Smooth muscle cell (in vitro differentiated cells): ENCODE results near the gene CEP104. TPM values are rescaled to one million over a fixed set of nuclear protein-coding genes. Genes with fewer than 3 reads are reported as not detected.

Source experiments
- DNase-seq: peaks from one replicate; lab custom pipeline; 2025; ENCODE audit not compliant: unreplicated experiment; lab: John Stamatoyannopoulos, UW
- H2AFZ ChIP-seq: fragments of 200-600 bp; sonication (generic); 2 replicates; pipeline ENCODE4 v1.6.0; 2016; ENCODE audit warnings: antibody characterized with exemption, low read depth, mild to moderate bottlenecking
- H3F3A ChIP-seq: fragments of 200-600 bp; sonication (generic); 2 replicates; pipeline ENCODE4 v1.6.0; 2017; ENCODE audit warnings: antibody characterized with exemption, low read depth
- H3K27ac ChIP-seq: fragments of 200-600 bp; sonication (generic); 2 replicates; pipeline ENCODE4 v1.5.1; 2016; ENCODE audit warnings: low read depth, mild to moderate bottlenecking
- H3K27me3 ChIP-seq: fragments of 200-600 bp; sonication (generic); 2 replicates; pipeline ENCODE4 v1.6.1; 2016; ENCODE audit warnings: low read depth, mild to moderate bottlenecking
- H3K36me3 ChIP-seq: fragments of 200-600 bp; sonication (generic); 2 replicates; pipeline ENCODE4 v1.5.1; 2016; ENCODE audit warnings: low read depth
- H3K4me1 ChIP-seq: fragments of 200-600 bp; sonication (generic); 2 replicates; pipeline ENCODE4 v1.5.1; 2016; ENCODE audit warnings: low read depth
- H3K4me2 ChIP-seq: fragments of 200-600 bp; sonication (generic); 2 replicates; pipeline ENCODE4 v1.6.0; 2016; ENCODE audit warnings: mild to moderate bottlenecking
- H3K4me3 ChIP-seq: fragments of 200-600 bp; sonication (generic); 2 replicates; pipeline ENCODE4 v1.5.1; 2016; ENCODE audit warnings: mild to moderate bottlenecking
- H3K79me2 ChIP-seq: fragments of 200-600 bp; sonication (generic); 2 replicates; pipeline ENCODE4 v1.6.0; 2016; ENCODE audit warnings: low read depth, mild to moderate bottlenecking
- H3K9ac ChIP-seq: fragments of 200-600 bp; sonication (generic); 2 replicates; pipeline ENCODE4 v1.6.0; 2016; ENCODE audit warnings: low read depth
- H3K9me3 ChIP-seq: fragments of 200-600 bp; sonication (generic); replicated peaks from 2 replicates; pipeline ENCODE4 v1.5.1; 2016; ENCODE audit warnings: low read depth
- H4K20me1 ChIP-seq: fragments of 200-600 bp; sonication (generic); 2 replicates; pipeline ENCODE4 v1.6.0; 2016; ENCODE audit warnings: low read depth
- WGBS: methylation state at CpG from one replicate; pipeline ENCODE4 v1.1.7; 2016; ENCODE audit warnings: low lambda C conversion rate; 5-methylcytosine and 5-hydroxymethylcytosine counted together
- polyA plus RNA-seq: library from polyadenylated mRNA; unstranded; fragments of >200 nt; fragmentation: Nextera tagmentation; extraction: Ambion mirVana; gene quantifications from 2 replicates; pipeline ENCODE4 v1.2.1, GENCODE V29; 2016
- total RNA-seq: library from RNA; depleted of rRNA; stranded (reverse); fragments of >200 nt; gene quantifications from 2 replicates; pipeline ENCODE4 v1.2.3, GENCODE V29; 2014
- TF ChIP-seq, protein P1 (sequence below): fragments of 200-600 bp; sonication (generic); IDR thresholded peaks from 2 replicates; pipeline ENCODE4 v1.5.1; 2017; ENCODE audit warnings: borderline replicate concordance, mild to moderate bottlenecking, antibody characterized with exemption; ENCODE audit not compliant: insufficient read depth, poor library complexity, severe bottlenecking

CEP104 gene
- total and polyA plus RNA-seq, 2 experiments from 2014 or later: 16.8 to 25.4 TPM

DNA sequence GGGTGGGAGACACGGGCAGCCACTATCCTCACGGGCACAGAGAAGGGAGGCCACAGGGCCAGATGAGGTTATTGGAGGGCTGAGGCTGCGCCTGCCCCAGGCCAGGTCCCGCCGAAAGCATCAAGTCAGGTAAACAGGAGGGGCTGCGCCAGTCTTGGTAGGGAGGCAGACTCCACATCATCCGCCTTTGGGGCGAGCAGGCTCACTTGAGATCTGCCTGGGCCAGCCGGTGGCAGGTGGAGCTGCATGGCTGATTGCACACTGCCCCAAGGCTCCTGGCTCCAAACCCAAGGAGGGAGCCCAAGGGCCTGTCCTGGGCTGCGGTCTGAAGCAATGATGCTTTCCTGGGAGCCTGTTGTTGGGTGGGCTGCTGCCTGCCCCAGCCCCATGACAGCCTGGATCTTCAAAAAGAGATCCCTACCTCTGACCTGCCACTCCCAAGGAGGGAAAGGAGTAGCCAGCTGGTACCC, 79.9 kb downstream of the CEP104 start:
- Histone ChIP-seq H3K27ac (no peak overlapping the region), H3K4me2 (no peak overlapping the region), H3K36me3 (peaks cover 5% of the 10 kb centered on the region), H3K4me1 (peaks cover 12% of the 10 kb centered on the region), H4K20me1 (no peaks in the 10 kb centered on the region), H3K27me3 (no peaks in the 10 kb centered on the region), H2AFZ (no peak overlapping the region), H3K9ac (no peak overlapping the region), H3F3A (peaks cover 3% of the 10 kb centered on the region), H3K9me3 (no peaks in the 10 kb centered on the region), H3K79me2 (no peaks in the 10 kb centered on the region), H3K4me3 (no peak overlapping the region)
- 86% methylated on average over 10 of the region's 10 CpGs for WGBS
- no peak for DNase-seq
- TF ChIP-seq, protein P1, sequence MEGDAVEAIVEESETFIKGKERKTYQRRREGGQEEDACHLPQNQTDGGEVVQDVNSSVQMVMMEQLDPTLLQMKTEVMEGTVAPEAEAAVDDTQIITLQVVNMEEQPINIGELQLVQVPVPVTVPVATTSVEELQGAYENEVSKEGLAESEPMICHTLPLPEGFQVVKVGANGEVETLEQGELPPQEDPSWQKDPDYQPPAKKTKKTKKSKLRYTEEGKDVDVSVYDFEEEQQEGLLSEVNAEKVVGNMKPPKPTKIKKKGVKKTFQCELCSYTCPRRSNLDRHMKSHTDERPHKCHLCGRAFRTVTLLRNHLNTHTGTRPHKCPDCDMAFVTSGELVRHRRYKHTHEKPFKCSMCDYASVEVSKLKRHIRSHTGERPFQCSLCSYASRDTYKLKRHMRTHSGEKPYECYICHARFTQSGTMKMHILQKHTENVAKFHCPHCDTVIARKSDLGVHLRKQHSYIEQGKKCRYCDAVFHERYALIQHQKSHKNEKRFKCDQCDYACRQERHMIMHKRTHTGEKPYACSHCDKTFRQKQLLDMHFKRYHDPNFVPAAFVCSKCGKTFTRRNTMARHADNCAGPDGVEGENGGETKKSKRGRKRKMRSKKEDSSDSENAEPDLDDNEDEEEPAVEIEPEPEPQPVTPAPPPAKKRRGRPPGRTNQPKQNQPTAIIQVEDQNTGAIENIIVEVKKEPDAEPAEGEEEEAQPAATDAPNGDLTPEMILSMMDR: no peak

DNA sequence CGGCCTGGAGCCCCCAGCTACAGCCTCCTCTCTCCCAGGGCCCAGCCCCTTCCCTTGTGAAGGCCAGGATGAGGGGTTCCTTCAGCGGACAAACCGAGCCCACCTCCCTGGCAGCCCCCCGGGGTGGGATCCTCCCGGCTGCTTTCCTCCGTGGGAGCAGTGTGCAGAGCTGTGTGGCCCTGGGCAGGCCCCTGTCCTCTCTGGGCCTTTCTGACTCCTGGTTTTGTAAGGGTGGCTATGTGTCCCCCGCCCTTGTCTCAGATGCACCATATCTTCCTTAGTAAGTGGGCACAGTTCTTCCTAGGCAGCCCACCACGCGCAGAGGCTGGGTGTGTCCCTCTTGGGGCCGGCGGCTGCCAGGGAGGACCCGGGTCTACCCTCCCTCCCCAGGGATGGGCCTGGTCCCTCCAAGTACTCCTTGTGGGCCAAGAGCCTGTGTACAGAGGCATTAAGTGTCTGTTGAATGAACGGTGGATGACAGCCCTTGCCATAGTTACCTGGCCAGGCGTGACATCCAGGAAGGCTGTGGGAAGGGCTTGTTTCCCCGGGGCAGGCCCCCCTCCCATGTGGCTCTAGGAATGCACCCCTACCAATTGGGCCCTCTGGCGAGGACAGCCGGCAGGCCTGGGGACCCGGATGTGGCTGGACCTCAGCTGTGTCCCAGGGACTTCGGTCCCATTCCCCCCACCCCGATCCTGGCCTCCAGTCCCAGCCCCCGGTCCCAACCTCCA, 80.6 kb downstream of the CEP104 start:
- Histone ChIP-seq H3K27ac (no peak overlapping the region), H2AFZ (no peak overlapping the region), H3K4me2 (no peak overlapping the region), H3K27me3 (no peaks in the 10 kb centered on the region), H3F3A (peaks cover 3% of the 10 kb centered on the region), H3K9ac (no peak overlapping the region), H3K36me3 (peaks cover 3% of the 10 kb centered on the region), H3K9me3 (no peaks in the 10 kb centered on the region), H4K20me1 (no peaks in the 10 kb centered on the region), H3K4me3 (no peak overlapping the region), H3K79me2 (no peaks in the 10 kb centered on the region), H3K4me1 (peaks cover 15% of the 10 kb centered on the region)
- WGBS: 89% methylated on average over 16 of the region's 21 CpGs
- no peak for DNase-seq
- TF ChIP-seq, protein P1: no peak

DNA sequence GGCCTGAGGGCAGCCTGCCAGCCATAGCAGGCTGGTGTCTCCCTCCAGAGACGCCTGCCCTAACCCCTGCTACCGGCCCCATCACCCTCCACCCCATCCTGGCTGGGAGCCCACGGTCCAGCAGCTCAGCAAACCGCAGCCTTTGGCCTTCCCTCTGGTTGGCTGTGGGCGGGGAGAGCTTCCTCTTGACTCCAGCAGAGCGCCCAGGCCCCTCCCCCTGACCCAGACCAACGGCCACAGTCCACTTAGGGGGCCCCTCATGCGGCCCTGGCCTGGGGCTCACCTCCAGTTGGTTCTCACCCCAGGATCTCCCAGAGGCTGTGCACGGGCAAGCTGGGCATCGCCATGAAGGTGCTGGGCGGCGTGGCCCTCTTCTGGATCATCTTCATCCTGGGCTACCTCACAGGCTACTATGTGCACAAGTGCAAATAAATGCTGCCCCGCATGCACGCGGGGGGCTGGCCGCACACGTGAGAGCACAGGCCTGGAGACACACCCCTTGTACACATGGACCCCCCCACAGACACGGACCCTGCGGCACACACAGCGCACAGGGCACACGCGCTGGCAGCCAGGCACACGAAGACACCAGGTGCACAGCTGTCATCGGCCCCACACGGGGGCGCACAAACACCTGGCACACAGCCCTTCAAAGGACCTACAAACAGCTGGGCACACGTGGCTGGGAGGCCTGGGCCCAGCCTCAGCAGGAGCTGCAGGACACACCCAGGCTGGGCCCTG, 81.4 kb downstream of the CEP104 start:
- WGBS: 49% methylated on average over 27 of the region's 27 CpGs
- no peaks in the 10 kb centered on the region for H3K27me3 ChIP-seq
- no peaks in the 10 kb centered on the region for H3K9me3 ChIP-seq
- no peak overlapping the region for H3K9ac ChIP-seq
- no peak overlapping the region for H3K27ac ChIP-seq
- peaks cover 3% of the 10 kb centered on the region for H3F3A ChIP-seq
- TF ChIP-seq, protein P1: peak; percentile 11
- H4K20me1 ChIP-seq: no peaks in the 10 kb centered on the region
- no peaks in the 10 kb centered on the region for H3K36me3 ChIP-seq
- no peak overlapping the region for H2AFZ ChIP-seq
- no peak overlapping the region for H3K4me3 ChIP-seq
- H3K4me1 ChIP-seq: peaks cover 15% of the 10 kb centered on the region
- H3K79me2 ChIP-seq: no peaks in the 10 kb centered on the region
- DNase-seq: peak; percentile 20
- H3K4me2 ChIP-seq: peak overlapping the region; percentile 48
